Endothelial cell of umbilical vein (primary cell): ENCODE results near the gene VWA8. TPM values are rescaled to one million over a fixed set of nuclear protein-coding genes. Genes with fewer than 3 reads are reported as not detected.

Experiments used
- BruUV-seq: library from RNA; stranded (reverse); fragments of 400-500 nt; replicated peaks from 2 replicates; lab custom pipeline; 2021; lab: Mats Ljungman, UMichigan
- CTCF ChIA-PET: fragments of 300-600, 350-600 bp; sonication (Branson Sonifier 250); formaldehyde crosslinking; loops from one replicate; lab custom pipeline; 2021; ENCODE audit warnings: antibody characterized with exemption, inconsistent platforms; lab: Charles Lee
- POLR2A ChIA-PET: fragments of 300-600, 350-600 bp; sonication (Branson Sonifier 250); formaldehyde crosslinking; loops from one replicate; lab custom pipeline; 2021; ENCODE audit warnings: antibody characterized with exemption, inconsistent platforms; lab: Charles Lee
- DNase-seq: peaks from one replicate; pipeline ENCODE4 v3.0.0-alpha.2; 2011; ENCODE audit warnings: low read depth, low spot score
- FAIRE-seq: peaks from 2 replicates; lab custom pipeline; 2011; peaks lifted over from hg19 to GRCh38; lab: Jason Lieb, UNC
- H2AFZ ChIP-seq: 2 replicates; pipeline ENCODE4 v1.6.0; 2012; ENCODE audit warnings: low read depth, low read length, control low read depth, inconsistent platforms
- H3K27ac ChIP-seq: 2 replicates; pipeline ENCODE4 v1.5.1; 2011; ENCODE audit warnings: low read depth, mild to moderate bottlenecking, control low read depth, low read length, moderate library complexity; ENCODE audit not compliant: insufficient read depth
- H3K27me3 ChIP-seq, 2 experiments: 2 replicates each; pipeline versions ENCODE4 v1.6.0 to v1.6.1; 2011; ENCODE audit warnings: low read length in 2 of 2, mixed read lengths in 1 of 2; ENCODE audit not compliant: control insufficient read depth in 2 of 2, insufficient read depth in 2 of 2
- H3K36me3 ChIP-seq, 2 experiments: 2 replicates in 1 of 2; 3 replicates in 1 of 2; pipeline ENCODE4 v1.5.1; 2011; ENCODE audit warnings: low read length in 2 of 2, mild to moderate bottlenecking in 1 of 2, moderate library complexity in 1 of 2; ENCODE audit not compliant: control insufficient read depth in 2 of 2, insufficient read depth in 2 of 2; ENCODE audit errors: extremely low read depth in 1 of 2
- H3K4me1 ChIP-seq: 3 replicates; pipeline ENCODE4 v1.5.1; 2011; ENCODE audit warnings: mild to moderate bottlenecking, low read length; ENCODE audit not compliant: control insufficient read depth, insufficient read depth; ENCODE audit errors: extremely low read depth
- H3K4me2 ChIP-seq: 2 replicates; pipeline ENCODE4 v1.6.1; 2011; ENCODE audit warnings: low read length, control low read depth, mixed read lengths; ENCODE audit not compliant: insufficient read depth
- H3K4me3 ChIP-seq, 3 experiments: fragments of 200-600 bp in 1 of 3; sonication (generic), shearing (Covaris generic) in 1 of 3; replicated peaks in 1 of 3; 2 replicates each; pipeline ENCODE4 v1.5.1; 2011 to 2016; ENCODE audit warnings: control low read depth in 3 of 3, low read length in 3 of 3, mild to moderate bottlenecking in 2 of 3, inconsistent platforms in 1 of 3, low read depth in 1 of 3, moderate library complexity in 1 of 3; ENCODE audit not compliant: insufficient read depth in 1 of 3
- H3K79me2 ChIP-seq: 2 replicates; pipeline ENCODE4 v1.6.0; 2012; ENCODE audit warnings: low read length, inconsistent platforms; ENCODE audit not compliant: control insufficient read depth, insufficient read depth
- H3K9ac ChIP-seq: replicated peaks from 2 replicates; pipeline ENCODE3; 2011; ENCODE audit warnings: low read length, control low read depth; ENCODE audit not compliant: insufficient read depth; ENCODE audit errors: extremely low read depth
- H3K9me1 ChIP-seq: replicated peaks from 3 replicates; pipeline ENCODE4 v1.6.0; 2011; ENCODE audit warnings: mild to moderate bottlenecking, low read length; ENCODE audit not compliant: control insufficient read depth, insufficient read depth; ENCODE audit errors: extremely low read depth
- H3K9me3 ChIP-seq: replicated peaks from 2 replicates; pipeline ENCODE4 v1.5.1; 2012; ENCODE audit warnings: low read length, inconsistent platforms; ENCODE audit not compliant: control insufficient read depth, insufficient read depth
- H4K20me1 ChIP-seq: replicated peaks from 2 replicates; pipeline ENCODE3; 2011; ENCODE audit warnings: mild to moderate bottlenecking, low read length; ENCODE audit not compliant: control insufficient read depth, insufficient read depth; ENCODE audit errors: extremely low read depth
- EZH2 ChIP-seq: IDR thresholded peaks from 2 replicates; pipeline ENCODE4 v1.6.1; 2012; ENCODE audit warnings: borderline replicate concordance, low read depth, mild to moderate bottlenecking, moderate library complexity, low read length, inconsistent platforms; ENCODE audit not compliant: severe bottlenecking
- FOS ChIP-seq: IDR thresholded peaks from 2 replicates; pipeline ENCODE4 v1.6.1; 2011; ENCODE audit warnings: mild to moderate bottlenecking, low read length, moderate library complexity, borderline replicate concordance; ENCODE audit not compliant: insufficient read depth
- GATA2 ChIP-seq: IDR thresholded peaks from 2 replicates; pipeline ENCODE4 v1.7.0; 2011; ENCODE audit warnings: low read depth, mild to moderate bottlenecking, moderate library complexity, mixed read lengths, low read length; ENCODE audit not compliant: insufficient read length, insufficient read depth
- JUN ChIP-seq: IDR thresholded peaks from 2 replicates; pipeline ENCODE4 v1.6.1; 2011; ENCODE audit warnings: borderline replicate concordance, low read depth; ENCODE audit not compliant: insufficient read length, insufficient read depth
- MAX ChIP-seq: IDR thresholded peaks from 2 replicates; pipeline ENCODE4 v1.6.1; 2011; ENCODE audit not compliant: insufficient read depth, insufficient read length
- MYC ChIP-seq: IDR thresholded peaks from one replicate; pipeline ENCODE4 v1.6.1; 2011; ENCODE audit warnings: mild to moderate bottlenecking, low read depth, low read length
- POLR2A ChIP-seq: IDR thresholded peaks from 2 replicates; pipeline ENCODE4 v1.6.1; 2012; ENCODE audit warnings: low read depth, mild to moderate bottlenecking, control low read depth, low read length
- POLR2AphosphoS5 ChIP-seq: IDR thresholded peaks from 2 replicates; pipeline ENCODE4 v1.6.1; 2012; ENCODE audit warnings: low read depth, mild to moderate bottlenecking, control low read depth, low read length, moderate library complexity; ENCODE audit not compliant: insufficient read depth
- dilution Hi-C: fragments of 300-500 bp; cut with MboI; formaldehyde crosslinking; loops from one replicate; pipeline ENCODE4 v1.15.0; 2019; ENCODE audit warnings: low sequenced_read_pairs; ENCODE audit not compliant: extremely low pct_ligation_motif_present
- intact Hi-C: fragments of 100-400 bp; cut with micrococcal nuclease; formaldehyde crosslinking; loops from one replicate; pipeline ENCODE4 v1.10.0; 2022
- polyA plus RNA-seq, 4 experiments: library from polyadenylated mRNA; depleted of rRNA in 3 of 4; stranded (reverse) in 3 of 4; unstranded in 1 of 4; fragments of >200 nt; gene quantifications; 2 replicates each; pipeline versions ENCODE4 v1.2.1 to v1.2.3, GENCODE V29; 2011 to 2012; ENCODE audit warnings: missing spikeins in 1 of 4
- total RNA-seq: library from RNA; stranded (reverse); gene quantifications from 2 replicates; pipeline ENCODE4 v1.2.3, GENCODE V29; 2021
- TF ChIP-seq, protein P1 (sequence below), 2 donors: IDR thresholded peaks; 1 replicate in 1 of 2; 2 replicates in 1 of 2; pipeline ENCODE4 v1.5.1; 2011; ENCODE audit warnings: low read length in 2 of 2, mild to moderate bottlenecking in 2 of 2, moderate library complexity in 2 of 2, control low read depth in 1 of 2, inconsistent platforms in 1 of 2, low read depth in 1 of 2; ENCODE audit not compliant: insufficient read depth in 1 of 2; ENCODE audit errors: extremely low read depth in 1 of 2

VWA8 gene
- total and polyA plus RNA-seq, 2 donors (not counting 3 experiments of a cell fraction or from before 2014, with no cell fraction given), result 2.9 to 11.3 TPM

GRCh38 chr13:41627425-41627824, 333.5 kb downstream of the VWA8 start:
- POLR2A ChIA-PET, result no interaction called here
- TF ChIP-seq FOS (no peak), POLR2A (no peak), JUN (no peak), MYC (no peak), POLR2AphosphoS5 (no peak), GATA2 (no peak), MAX (no peak), EZH2 (no peak)
- TF ChIP-seq, protein P1, sequence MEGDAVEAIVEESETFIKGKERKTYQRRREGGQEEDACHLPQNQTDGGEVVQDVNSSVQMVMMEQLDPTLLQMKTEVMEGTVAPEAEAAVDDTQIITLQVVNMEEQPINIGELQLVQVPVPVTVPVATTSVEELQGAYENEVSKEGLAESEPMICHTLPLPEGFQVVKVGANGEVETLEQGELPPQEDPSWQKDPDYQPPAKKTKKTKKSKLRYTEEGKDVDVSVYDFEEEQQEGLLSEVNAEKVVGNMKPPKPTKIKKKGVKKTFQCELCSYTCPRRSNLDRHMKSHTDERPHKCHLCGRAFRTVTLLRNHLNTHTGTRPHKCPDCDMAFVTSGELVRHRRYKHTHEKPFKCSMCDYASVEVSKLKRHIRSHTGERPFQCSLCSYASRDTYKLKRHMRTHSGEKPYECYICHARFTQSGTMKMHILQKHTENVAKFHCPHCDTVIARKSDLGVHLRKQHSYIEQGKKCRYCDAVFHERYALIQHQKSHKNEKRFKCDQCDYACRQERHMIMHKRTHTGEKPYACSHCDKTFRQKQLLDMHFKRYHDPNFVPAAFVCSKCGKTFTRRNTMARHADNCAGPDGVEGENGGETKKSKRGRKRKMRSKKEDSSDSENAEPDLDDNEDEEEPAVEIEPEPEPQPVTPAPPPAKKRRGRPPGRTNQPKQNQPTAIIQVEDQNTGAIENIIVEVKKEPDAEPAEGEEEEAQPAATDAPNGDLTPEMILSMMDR (IDR thresholded peaks at IDR 0.05; ENCODE audit: extremely low read depth in 1 of 2, insufficient read depth in 1 of 2, low read depth in 1 of 2, low read length in 2 of 2), result no peak
- no peaks in the 10 kb centered on the region for H3K4me1 ChIP-seq
- CTCF ChIA-PET, result no interaction called here
- no peak overlapping the region for H3K4me3 ChIP-seq
- no peaks in the 10 kb centered on the region for H3K27me3 ChIP-seq
- H3K79me2 ChIP-seq, result no peaks in the 10 kb centered on the region
- no peaks in the 10 kb centered on the region for H3K9me3 ChIP-seq
- no peak overlapping the region for H3K9ac ChIP-seq
- H3K36me3 ChIP-seq, result no peaks in the 10 kb centered on the region
- H3K9me1 ChIP-seq, result no peaks in the 10 kb centered on the region
- no peak overlapping the region for H3K4me2 ChIP-seq
- DNase-seq, result no peak
- no peak for FAIRE-seq
- H4K20me1 ChIP-seq, result no peaks in the 10 kb centered on the region
- intact Hi-C loops (no loop called here), dilution Hi-C loops (no loop called here)
- H3K27ac ChIP-seq, result no peak overlapping the region
- no peak overlapping the region for H2AFZ ChIP-seq
- BruUV-seq, result no TSS peak
